Measurements from ENCODE around the gene MEX3A.

The MEX3A gene

GRCh38 chr1:156097499-156098178 lies 15.4 kb upstream of the MEX3A start:
- H3K9me3 Mint-ChIP-seq: no peaks in the 10 kb centered on the region
- ATAC-seq (peak; percentile 42), DNase-seq (peak; percentile 44 to 72)
- H3K27me3 Mint-ChIP-seq: peaks cover 34% of the 10 kb centered on the region
- peak overlapping the region; percentile 94 to 95 for H3K27ac Mint-ChIP-seq
- H3K4me1 Mint-ChIP-seq: peaks cover 72% of the 10 kb centered on the region
- H3K4me3 Mint-ChIP-seq: peak overlapping the region; percentile 49 to 78

DNA sequence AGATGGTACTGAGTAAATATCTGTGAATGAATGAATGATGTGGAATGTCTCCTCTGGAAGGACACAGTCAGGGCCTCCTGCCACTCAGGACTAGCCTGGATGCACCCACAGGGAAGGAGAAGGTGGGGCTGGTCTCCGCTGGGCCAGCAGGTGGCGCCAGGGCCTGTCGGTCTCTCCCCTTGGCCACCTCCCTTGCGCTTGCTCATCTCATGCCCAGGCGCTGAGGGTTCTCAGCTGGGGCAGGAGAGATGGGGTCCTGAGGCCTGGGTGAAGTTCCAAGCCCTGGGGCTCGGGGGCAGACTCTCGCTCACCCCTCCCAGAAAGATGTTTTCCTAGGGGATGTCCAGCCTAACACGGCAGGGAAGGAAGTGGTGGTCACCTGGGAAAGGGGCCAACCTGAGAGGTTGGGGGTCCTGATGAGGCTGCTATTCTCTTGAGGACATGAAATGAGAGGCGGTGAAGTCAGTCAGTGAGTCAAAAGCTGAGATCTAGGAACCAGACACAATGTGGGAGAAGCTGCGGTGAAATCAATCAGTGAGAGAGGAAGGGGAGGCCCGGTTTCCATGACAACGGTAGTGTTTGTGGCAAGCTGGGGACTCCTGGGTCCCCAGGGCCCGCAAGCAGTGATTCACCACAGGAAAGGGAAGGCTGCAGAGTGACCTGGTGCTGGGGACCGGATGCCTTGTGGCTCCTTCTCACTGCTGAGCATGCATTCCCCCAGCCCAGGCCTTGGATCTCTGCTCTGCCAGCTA lies 14.6 kb upstream of the MEX3A start:
- peaks cover 67% of the 10 kb centered on the region for H3K4me1 Mint-ChIP-seq
- peaks cover 32% of the 10 kb centered on the region for H3K27me3 Mint-ChIP-seq
- H3K27ac Mint-ChIP-seq: peak overlapping the region; percentile 94 to 95
- ATAC-seq (peak; percentile 91), DNase-seq (peak; percentile 90 to 97)
- H3K4me3 Mint-ChIP-seq: peak overlapping the region; percentile 49 to 78
- no peaks in the 10 kb centered on the region for H3K9me3 Mint-ChIP-seq

DNA sequence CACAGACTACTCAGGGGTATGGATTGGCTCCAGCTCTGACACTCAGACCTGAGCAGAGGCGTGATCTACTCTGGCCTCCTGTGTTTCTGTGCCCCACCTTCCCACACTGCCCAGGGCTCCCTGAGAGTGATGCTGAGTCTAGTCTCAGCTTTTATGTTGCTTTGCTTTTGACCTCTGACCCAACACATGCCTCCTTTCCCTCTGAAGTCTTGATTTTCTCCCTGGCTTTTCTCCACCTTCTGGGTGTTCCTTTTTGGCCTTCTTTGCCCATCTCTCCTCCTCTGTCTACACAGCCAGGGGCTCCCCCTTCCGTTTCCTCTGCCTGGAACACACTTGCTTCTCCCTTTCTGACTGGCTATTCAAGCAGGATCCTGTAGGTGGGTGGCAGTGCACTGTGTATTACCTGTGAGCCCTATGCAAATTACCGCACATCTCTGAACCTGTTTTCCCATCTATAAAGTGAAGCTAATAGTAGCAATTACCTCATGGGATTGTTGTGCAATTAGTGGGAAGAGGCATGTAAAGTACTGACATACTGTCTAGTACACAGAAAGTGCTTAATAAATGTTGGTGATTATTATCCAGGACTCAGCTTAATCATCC lies 13.7 kb upstream of the MEX3A start:
- Mint-ChIP-seq H3K4me1 (peaks cover 61% of the 10 kb centered on the region), H3K27me3 (peaks cover 28% of the 10 kb centered on the region), H3K4me3 (peak overlapping the region; percentile 60 to 78), H3K9me3 (no peaks in the 10 kb centered on the region), H3K27ac (peak overlapping the region in 1 of 2 donors; percentile 4)
- DNase-seq (no peak), ATAC-seq (no peak)

GRCh38 chr1:156091610-156092009 lies 9.3 kb upstream of the MEX3A start:
- ATAC-seq (no peak), DNase-seq (no peak)
- peaks cover 28% of the 10 kb centered on the region for H3K4me1 Mint-ChIP-seq
- no peaks in the 10 kb centered on the region for H3K9me3 Mint-ChIP-seq
- H3K4me3 Mint-ChIP-seq: no peak overlapping the region
- H3K27me3 Mint-ChIP-seq: peaks cover 49% of the 10 kb centered on the region
- H3K27ac Mint-ChIP-seq: no peak overlapping the region

DNA sequence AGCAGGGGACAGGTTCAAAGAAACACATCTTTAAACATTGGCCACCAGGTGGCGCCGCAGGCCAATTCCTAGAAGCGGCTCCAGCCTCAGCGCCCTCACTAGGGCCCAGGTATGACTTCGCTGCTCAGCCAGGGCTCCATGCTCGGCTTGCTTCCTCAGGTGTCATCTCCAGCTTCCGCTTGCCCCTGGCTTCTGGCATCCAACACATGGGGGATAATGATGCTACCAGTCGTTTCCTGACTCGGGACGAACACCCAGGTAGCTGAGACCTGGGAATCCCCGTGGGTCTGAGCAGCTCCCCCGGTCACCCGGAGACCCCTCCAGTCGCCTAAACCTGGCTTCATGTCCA lies 8.5 kb upstream of the MEX3A start:
- Mint-ChIP-seq H3K27ac (no peak overlapping the region), H3K9me3 (no peaks in the 10 kb centered on the region), H3K27me3 (peaks cover 57% of the 10 kb centered on the region), H3K4me3 (no peak overlapping the region), H3K4me1 (peaks cover 20% of the 10 kb centered on the region)
- ATAC-seq: peak; percentile 96
- DNase-seq: peak; percentile 82 to 85

- no peaks in the 10 kb centered on the region for H3K9me3 Mint-ChIP-seq
- H3K4me1 Mint-ChIP-seq: peaks cover 15% of the 10 kb centered on the region
- peaks cover 63% of the 10 kb centered on the region for H3K27me3 Mint-ChIP-seq
- no peak overlapping the region for H3K4me3 Mint-ChIP-seq
- DNase-seq (no peak), ATAC-seq (no peak)
- no peak overlapping the region for H3K27ac Mint-ChIP-seq
These were observed 8.0 kb upstream of the MEX3A start for GRCh38 chr1:156090138-156090839.

DNA sequence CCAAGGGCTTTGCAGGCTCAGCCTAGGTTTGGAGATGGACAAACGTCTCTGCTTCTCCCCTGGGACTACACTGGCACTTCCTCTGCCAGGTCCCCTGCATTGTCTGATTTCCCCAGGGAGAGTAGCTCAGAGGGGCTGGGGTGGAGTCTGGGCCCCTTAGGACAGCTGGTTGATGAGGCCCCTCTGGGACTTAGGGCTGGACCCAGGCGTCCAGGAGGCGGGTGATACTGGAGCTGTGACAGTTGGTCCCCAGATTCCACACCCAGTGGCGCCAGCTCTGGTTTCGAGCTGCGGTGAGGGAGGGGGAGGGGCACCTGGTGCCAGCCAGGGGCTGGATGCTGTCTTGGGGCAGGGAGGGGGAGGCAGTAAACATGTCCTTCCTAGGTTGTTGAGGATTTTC lies 7.4 kb upstream of the MEX3A start:
- Mint-ChIP-seq H3K4me1 (peaks cover 14% of the 10 kb centered on the region), H3K27ac (no peak overlapping the region), H3K9me3 (no peaks in the 10 kb centered on the region), H3K4me3 (no peak overlapping the region), H3K27me3 (peaks cover 68% of the 10 kb centered on the region)
- DNase-seq (no peak), ATAC-seq (no peak)

DNA sequence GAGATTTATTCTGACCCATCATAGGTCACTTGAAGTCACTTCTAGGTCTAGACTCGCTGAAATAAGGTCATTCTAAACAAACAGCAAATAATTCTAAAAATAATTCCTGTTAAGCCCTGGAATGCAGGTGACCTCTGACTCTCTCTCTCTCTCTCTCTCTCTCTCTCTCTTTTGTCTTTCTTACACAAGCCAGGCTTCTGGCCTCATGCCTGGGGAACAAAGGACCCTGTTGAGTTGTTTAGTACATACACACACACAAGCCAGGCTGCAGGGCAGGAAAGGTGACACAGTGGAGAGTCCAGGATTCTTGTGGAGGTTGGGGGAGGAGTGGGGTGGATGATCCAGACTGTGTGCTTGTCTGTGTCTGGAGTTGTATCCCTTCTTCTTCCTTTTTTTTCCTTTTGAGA lies 4.0 kb upstream of the MEX3A start:
- Mint-ChIP-seq H3K4me1 (peaks cover 17% of the 10 kb centered on the region), H3K9me3 (no peaks in the 10 kb centered on the region), H3K4me3 (no peak overlapping the region), H3K27me3 (peaks cover 76% of the 10 kb centered on the region), H3K27ac (no peak overlapping the region)
- DNase-seq (no peak), ATAC-seq (no peak)

GRCh38 chr1:156083800-156084790 lies 1.8 kb upstream of the MEX3A start:
- Mint-ChIP-seq H3K27ac (no peak overlapping the region), H3K4me1 (peaks cover 8% of the 10 kb centered on the region), H3K27me3 (peaks cover 68% of the 10 kb centered on the region), H3K4me3 (no peak overlapping the region), H3K9me3 (no peaks in the 10 kb centered on the region)
- ATAC-seq (no peak), DNase-seq (no peak)

DNA sequence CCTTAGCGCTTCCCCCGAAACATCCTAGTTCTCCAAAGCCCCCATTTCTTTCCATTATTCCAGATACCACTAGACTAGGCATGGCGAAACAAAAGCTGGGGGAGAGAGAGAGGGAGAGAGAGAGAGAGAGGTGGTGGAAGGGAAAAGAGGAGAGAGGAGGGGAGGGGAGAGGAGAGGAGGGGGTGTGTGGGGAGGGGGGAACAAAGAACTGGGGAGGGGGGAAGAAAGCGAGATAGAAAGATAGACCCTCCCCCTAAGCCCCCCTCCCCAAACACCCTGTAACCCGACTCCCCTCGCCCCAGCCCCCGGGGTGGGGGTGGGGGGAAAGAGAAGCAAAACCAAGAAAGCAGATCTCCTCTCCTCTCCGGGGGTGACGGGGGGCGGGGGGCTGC lies 352 bp downstream of the MEX3A start:
- H3K4me1 Mint-ChIP-seq: peaks cover 8% of the 10 kb centered on the region
- ATAC-seq: peak; percentile 7
- peaks cover 60% of the 10 kb centered on the region for H3K27me3 Mint-ChIP-seq

GRCh38 chr1:156081180-156081916 lies 917 bp downstream of the MEX3A start:
- DNase-seq: no peak
- ATAC-seq: peak; percentile 6
- Mint-ChIP-seq H3K9me3 (no peaks in the 10 kb centered on the region), H3K27me3 (peaks cover 54% of the 10 kb centered on the region), H3K27ac (peak overlapping the region in 1 of 2 donors; percentile 64), H3K4me3 (peak overlapping the region; percentile 88), H3K4me1 (peaks cover 8% of the 10 kb centered on the region)

More for the DNA sequence above, 352 bp downstream of the MEX3A start:
- peak overlapping the region in 1 of 2 donors; percentile 64 for H3K27ac Mint-ChIP-seq
- no peaks in the 10 kb centered on the region for H3K9me3 Mint-ChIP-seq
- DNase-seq: no peak
- peak overlapping the region; percentile 88 for H3K4me3 Mint-ChIP-seq

- peaks cover 8% of the 10 kb centered on the region for H3K4me1 Mint-ChIP-seq
- peak overlapping the region; percentile 60 to 64 for H3K4me3 Mint-ChIP-seq
- ATAC-seq (no peak), DNase-seq (no peak)
- H3K27ac Mint-ChIP-seq: no peak overlapping the region
- H3K27me3 Mint-ChIP-seq: peaks cover 49% of the 10 kb centered on the region
- no peaks in the 10 kb centered on the region for H3K9me3 Mint-ChIP-seq
These were observed 1.4 kb downstream of the MEX3A start for GRCh38 chr1:156080863-156081179.

GRCh38 chr1:156080241-156080862 lies 1.9 kb downstream of the MEX3A start:
- H3K4me1 Mint-ChIP-seq: peaks cover 8% of the 10 kb centered on the region
- H3K9me3 Mint-ChIP-seq: no peaks in the 10 kb centered on the region
- DNase-seq (no peak), ATAC-seq (no peak)
- no peak overlapping the region for H3K4me3 Mint-ChIP-seq
- H3K27ac Mint-ChIP-seq: no peak overlapping the region
- H3K27me3 Mint-ChIP-seq: peaks cover 44% of the 10 kb centered on the region

DNA sequence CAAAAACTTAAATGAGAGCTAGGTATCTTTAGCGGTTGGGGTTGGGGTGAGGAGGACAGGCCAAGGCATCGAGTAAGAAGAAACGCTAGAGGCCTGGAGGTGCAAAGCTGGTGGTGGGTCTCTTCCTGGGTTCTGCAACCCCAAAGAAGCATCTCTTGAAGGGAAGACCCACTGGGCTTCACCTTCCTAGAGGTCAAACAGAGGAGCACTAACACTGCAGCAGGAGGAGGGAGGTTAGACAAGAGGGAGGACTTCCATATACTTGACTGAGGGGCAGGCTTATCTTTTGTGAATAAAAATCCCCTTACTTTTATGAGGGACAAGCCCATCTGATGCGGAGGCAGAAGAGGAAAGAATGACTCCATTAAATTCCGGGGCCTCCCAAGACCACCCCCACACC lies 2.5 kb downstream of the MEX3A start:
- Mint-ChIP-seq H3K4me3 (no peak overlapping the region), H3K27ac (no peak overlapping the region), H3K4me1 (peaks cover 8% of the 10 kb centered on the region), H3K27me3 (peaks cover 38% of the 10 kb centered on the region), H3K9me3 (no peaks in the 10 kb centered on the region)
- DNase-seq (no peak), ATAC-seq (no peak)

All from stimulated activated naive CD8-positive, alpha-beta T cell treated with anti-CD3 and anti-CD28 coated beads, Interleukin-15, amount 100 ng/mL, for 72 hours (primary cell).